NT2/D1 (cell line): ENCODE measurements around the gene NPIPA1.
"Not testable (repeated sequence)": the region's sequence is repeated elsewhere in the genome, so short reads cannot be mapped to it uniquely, and the experiment has no call there.

ENCODE experiments used
- YY1 ChIP-seq: IDR thresholded peaks from 2 replicates; pipeline ENCODE4 v1.6.1; 2011; ENCODE audit not compliant: insufficient read length, insufficient read depth
- ZNF274 ChIP-seq: IDR thresholded peaks from 2 replicates; pipeline ENCODE4 v1.6.1; 2011; ENCODE audit warnings: mild to moderate bottlenecking, low read depth, low read length

- TF ChIP-seq YY1, ZNF274: not testable (repeated sequence)
Measured at GRCh38 chr16:14924359-14924758, 12.9 kb upstream of the NPIPA1 start.
